HepG2 (cell line): ENCODE results near the gene SLC36A3. TPM values are rescaled to one million over a fixed set of nuclear protein-coding genes. Genes with fewer than 3 reads are reported as not detected.

Experiments
- ATAC-seq: fragments of 200-7000 bp; cut with Tn5 transposase; 3 replicates; pipeline ENCODE4 v1.9.1; 2020; ENCODE audit warnings: mild to moderate bottlenecking, moderate library complexity
- BruUV-seq: library from RNA; stranded (reverse); fragments of 400-500 nt; replicated peaks from 2 replicates; lab custom pipeline; 2021; lab: Mats Ljungman, UMichigan
- CTCF ChIA-PET: fragments of 300-600 bp; formaldehyde crosslinking; extraction: SDS; loops from one replicate; lab custom pipeline; 2021; ENCODE audit warnings: low total read pairs, inconsistent platforms, low intra/inter-chr PET ratio; lab: Yijun Ruan, JAX
- POLR2A ChIA-PET: fragments of 350-600 bp; sonication (Branson Sonifier 250); formaldehyde crosslinking; loops from one replicate; lab custom pipeline; 2020; ENCODE audit warnings: antibody characterized with exemption, inconsistent platforms; lab: Yijun Ruan, JAX
- DNase-seq: peaks from one replicate; pipeline ENCODE4 v3.0.0-alpha.2; 2015; ENCODE audit warnings: low spot score
- FAIRE-seq: peaks from 3 replicates; lab custom pipeline; 2011; peaks lifted over from hg19 to GRCh38; lab: Jason Lieb, UNC
- H2AFZ ChIP-seq: one replicate; pipeline ENCODE4 v1.6.1; 2011; ENCODE audit warnings: low read length, inconsistent platforms
- H3K27ac ChIP-seq: fragments of 300-600 bp; 3 replicates; pipeline ENCODE4 v1.8.0; 2011; ENCODE audit warnings: mixed run types, mild to moderate bottlenecking, mixed read lengths, low read length, inconsistent platforms; ENCODE audit not compliant: insufficient read depth; ENCODE audit errors: extremely low read length
- H3K27me3 ChIP-seq, 2 experiments: fragments of 200-600 bp in 1 of 2; 2 replicates in 1 of 2; 3 replicates in 1 of 2; pipeline versions ENCODE4 v1.6.0 to v1.8.0; 2011; ENCODE audit warnings: low read length in 2 of 2, mild to moderate bottlenecking in 2 of 2, moderate library complexity in 2 of 2, inconsistent platforms in 1 of 2; ENCODE audit not compliant: insufficient read depth in 2 of 2, control insufficient read depth in 1 of 2
- H3K36me3 ChIP-seq, 2 experiments: fragments of 200-600 bp in 1 of 2; replicated peaks in 1 of 2; 2 replicates in 1 of 2; 3 replicates in 1 of 2; pipeline versions ENCODE4 v1.5.1 to v1.8.0; 2011; ENCODE audit warnings: low read length in 2 of 2, inconsistent platforms in 1 of 2; ENCODE audit not compliant: insufficient read depth in 2 of 2, control insufficient read depth in 1 of 2
- H3K4me1 ChIP-seq: 2 replicates; pipeline ENCODE4 v1.5.1; 2012; ENCODE audit warnings: low read length, inconsistent platforms; ENCODE audit not compliant: insufficient read depth
- H3K4me2 ChIP-seq: 2 replicates; pipeline ENCODE4 v1.6.0; 2011; ENCODE audit warnings: low read depth, low read length, inconsistent platforms
- H3K4me3 ChIP-seq, 3 experiments: fragments of 200-600 bp in 1 of 3; sonication (generic), shearing (Covaris generic) in 1 of 3; replicated peaks in 1 of 3; 2 replicates each; pipeline ENCODE4 v1.5.1; 2011 to 2016; ENCODE audit warnings: low read length in 3 of 3, inconsistent platforms in 2 of 3, low read depth in 2 of 3, mild to moderate bottlenecking in 2 of 3, control low read depth in 1 of 3, mixed read lengths in 1 of 3; ENCODE audit not compliant: insufficient read depth in 1 of 3
- H3K79me2 ChIP-seq: one replicate; pipeline ENCODE4 v1.6.1; 2011; ENCODE audit warnings: low read length, inconsistent platforms; ENCODE audit not compliant: insufficient read depth
- H3K9ac ChIP-seq: 2 replicates; pipeline ENCODE4 v1.6.0; 2011; ENCODE audit warnings: mild to moderate bottlenecking, low read depth, low read length, inconsistent platforms; ENCODE audit not compliant: insufficient read depth
- H3K9me3 ChIP-seq: 2 replicates; pipeline ENCODE4 v1.5.1; 2012; ENCODE audit warnings: mild to moderate bottlenecking, low read length
- H4K20me1 ChIP-seq: 2 replicates; pipeline ENCODE4 v1.6.0; 2011; ENCODE audit warnings: inconsistent platforms, mild to moderate bottlenecking, low read length, moderate library complexity; ENCODE audit not compliant: insufficient read depth
- AGO2 ChIP-seq: fragments of 200-400 bp; formaldehyde crosslinking; optimal IDR thresholded peaks from 2 replicates; pipeline ENCODE3; 2017; ENCODE audit warnings: mild to moderate bottlenecking, low read depth, low read length, moderate library complexity
- ASH2L ChIP-seq: fragments of 300-600, 200-600 bp; sonication (generic); IDR thresholded peaks from 2 replicates; pipeline ENCODE4 v1.7.0; 2017; ENCODE audit warnings: low read depth, mild to moderate bottlenecking, moderate library complexity, mixed read lengths, low read length; ENCODE audit not compliant: insufficient read length
- DPF2 ChIP-seq: sonication (generic); formaldehyde crosslinking; IDR thresholded peaks from 2 replicates; pipeline ENCODE4 v1.4.0; 2020; ENCODE audit warnings: mild to moderate bottlenecking, low read depth, missing genetic modification reagents, borderline replicate concordance
- FOXM1 ChIP-seq: sonication (generic); formaldehyde crosslinking; IDR thresholded peaks from 2 replicates; pipeline ENCODE4 v1.5.0; 2020; ENCODE audit warnings: missing genetic modification reagents
- NR3C1 ChIP-seq: sonication (generic); formaldehyde crosslinking; IDR thresholded peaks from 2 replicates; pipeline ENCODE4 v1.4.0; 2020; ENCODE audit warnings: missing genetic modification reagents
- PTBP1 ChIP-seq: fragments of 200-400 bp; formaldehyde crosslinking; IDR thresholded peaks from 2 replicates; pipeline ENCODE4 v1.6.1; 2018; ENCODE audit warnings: low read length, low read depth; ENCODE audit not compliant: poor library complexity, severe bottlenecking
- RNF2 ChIP-seq: fragments of 450-650 bp; conservative IDR thresholded peaks from 2 replicates; pipeline ENCODE4 v1.6.1; 2016; ENCODE audit warnings: low read depth
- SALL1 ChIP-seq: sonication (generic); formaldehyde crosslinking; IDR thresholded peaks from 2 replicates; pipeline ENCODE4 v1.8.0; 2022; ENCODE audit warnings: mild to moderate bottlenecking, missing genetic modification reagents
- TP53 ChIP-seq: sonication (generic); formaldehyde crosslinking; conservative IDR thresholded peaks from 2 replicates; pipeline ENCODE4 v1.4.0; 2020; ENCODE audit warnings: missing genetic modification reagents
- ZFP36L1 ChIP-seq: sonication (generic); formaldehyde crosslinking; IDR thresholded peaks from 2 replicates; pipeline ENCODE4 v1.8.0; 2022; ENCODE audit warnings: mild to moderate bottlenecking, missing genetic modification reagents, moderate library complexity
- ZNF101 ChIP-seq: sonication (generic); formaldehyde crosslinking; IDR thresholded peaks from 2 replicates; pipeline ENCODE4 v1.4.0; 2020; ENCODE audit warnings: mild to moderate bottlenecking, low read depth, missing genetic modification reagents, borderline replicate concordance
- WGBS: methylation state at CpG from one replicate; pipeline ENCODE4 v1.1.6; 2017; ENCODE audit warnings: low lambda C conversion rate; 5-methylcytosine and 5-hydroxymethylcytosine counted together
- in situ Hi-C: cut with HindIII; loops from 2 replicates; pipeline ENCODE4 v1.10.0; 2017; ENCODE audit warnings: low pct_unique_long_range_greater_than_20kb; ENCODE audit not compliant: extremely low pct_ligation_motif_present
- intact Hi-C: fragments of 100-400 bp; cut with micrococcal nuclease; formaldehyde crosslinking; loops from one replicate; pipeline ENCODE4 v1.10.0; 2022; ENCODE audit not compliant: unreplicated experiment
- polyA plus RNA-seq, 8 experiments: library from polyadenylated mRNA; depleted of rRNA in 3 of 8; stranded (reverse) in 7 of 8; unstranded in 1 of 8; fragments of >200 nt; fragmentation: Illumina TruSeq in 4 of 8; extraction: Trizol in 4 of 8; gene quantifications; 2 replicates each; pipeline versions ENCODE4 v1.2.1 to v1.2.3, GENCODE V29; 2011 to 2016; ENCODE audit warnings: low read depth in 4 of 8, missing spikeins in 1 of 8, mixed read lengths in 1 of 8; ENCODE audit not compliant: insufficient read depth in 1 of 8
- total RNA-seq, 5 experiments: library from RNA; depleted of rRNA; stranded (reverse); fragments of >200 nt; fragmentation: Illumina TruSeq; extraction: Trizol; gene quantifications; 2 replicates each; pipeline ENCODE4 v1.2.3, GENCODE V29; 2016; ENCODE audit warnings: low read depth in 1 of 5
- TF ChIP-seq, protein P1 (sequence below): sonication (generic); formaldehyde crosslinking; IDR thresholded peaks from 2 replicates; pipeline ENCODE4 v1.4.0; 2020; ENCODE audit warnings: missing genetic modification reagents, borderline replicate concordance
- TF ChIP-seq, protein P2 (sequence below): sonication (generic); formaldehyde crosslinking; IDR thresholded peaks from 2 replicates; pipeline ENCODE4 v1.4.0; 2020; ENCODE audit warnings: missing genetic modification reagents; ENCODE audit errors: not compliant biosample characterization

The SLC36A3 gene
- total and polyA plus RNA-seq, 2 of the 13 experiments (the other 11 are each of a cell fraction or from before 2014, with no cell fraction given), result not detected

DNA sequence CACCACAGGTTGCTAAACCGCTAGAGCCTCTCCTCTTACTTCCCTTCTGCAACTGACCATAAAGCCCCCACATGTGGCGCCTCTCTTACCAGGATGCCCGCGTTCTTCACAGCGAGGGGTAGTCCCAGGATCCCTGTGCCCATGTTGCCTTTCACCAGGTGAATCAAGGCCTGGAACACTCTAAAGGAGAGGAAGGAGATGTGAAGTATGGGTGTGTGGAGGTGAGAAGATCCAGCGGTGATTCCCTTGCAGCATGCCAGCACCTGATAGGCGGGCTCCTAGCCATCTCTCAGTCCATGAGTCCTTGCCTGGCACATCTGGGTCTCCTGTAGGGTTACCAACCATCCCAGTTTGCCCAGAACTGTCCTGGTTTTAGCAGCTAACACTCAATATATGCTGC is 40.5 kb upstream of the SLC36A3 start:
- BruUV-seq, result no TSS peak

More for the DNA sequence above, 40.5 kb upstream of the SLC36A3 start:
- in situ Hi-C loops, result no loop called here
- POLR2A ChIA-PET, result no interaction called here
- H3K27ac ChIP-seq, result no peak overlapping the region
- peaks cover 8 to 53% of the 10 kb centered on the region in 2 experiments; a peak in 4 of 5 replicates for H3K27me3 ChIP-seq
- H3K4me2 ChIP-seq, result no peak overlapping the region
- CTCF ChIA-PET, result no interaction called here
- DNase-seq (no peak), FAIRE-seq (no peak), ATAC-seq (no peak)
- WGBS, result 54% methylated on average over 6 of the region's 7 CpGs
- H3K79me2 ChIP-seq, result no peaks in the 10 kb centered on the region
- H3K9ac ChIP-seq, result no peak overlapping the region
- no peaks in the 10 kb centered on the region for H3K36me3 ChIP-seq
- no peak overlapping the region for H2AFZ ChIP-seq
- TF ChIP-seq, protein P1, sequence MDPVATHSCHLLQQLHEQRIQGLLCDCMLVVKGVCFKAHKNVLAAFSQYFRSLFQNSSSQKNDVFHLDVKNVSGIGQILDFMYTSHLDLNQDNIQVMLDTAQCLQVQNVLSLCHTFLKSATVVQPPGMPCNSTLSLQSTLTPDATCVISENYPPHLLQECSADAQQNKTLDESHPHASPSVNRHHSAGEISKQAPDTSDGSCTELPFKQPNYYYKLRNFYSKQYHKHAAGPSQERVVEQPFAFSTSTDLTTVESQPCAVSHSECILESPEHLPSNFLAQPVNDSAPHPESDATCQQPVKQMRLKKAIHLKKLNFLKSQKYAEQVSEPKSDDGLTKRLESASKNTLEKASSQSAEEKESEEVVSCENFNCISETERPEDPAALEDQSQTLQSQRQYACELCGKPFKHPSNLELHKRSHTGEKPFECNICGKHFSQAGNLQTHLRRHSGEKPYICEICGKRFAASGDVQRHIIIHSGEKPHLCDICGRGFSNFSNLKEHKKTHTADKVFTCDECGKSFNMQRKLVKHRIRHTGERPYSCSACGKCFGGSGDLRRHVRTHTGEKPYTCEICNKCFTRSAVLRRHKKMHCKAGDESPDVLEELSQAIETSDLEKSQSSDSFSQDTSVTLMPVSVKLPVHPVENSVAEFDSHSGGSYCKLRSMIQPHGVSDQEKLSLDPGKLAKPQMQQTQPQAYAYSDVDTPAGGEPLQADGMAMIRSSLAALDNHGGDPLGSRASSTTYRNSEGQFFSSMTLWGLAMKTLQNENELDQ (CRISPR knock-in tag), result no peak
- TF ChIP-seq ASH2L (no peak), NR3C1 (CRISPR knock-in tag) (no peak), SALL1 (CRISPR knock-in tag) (no peak), RNF2 (no peak), PTBP1 (no peak), ZNF101 (no peak), DPF2 (CRISPR knock-in tag) (no peak), AGO2 (no peak), TP53 (CRISPR knock-in tag) (no peak), ZFP36L1 (CRISPR knock-in tag) (no peak), FOXM1 (CRISPR knock-in tag) (no peak)
- TF ChIP-seq, protein P2, sequence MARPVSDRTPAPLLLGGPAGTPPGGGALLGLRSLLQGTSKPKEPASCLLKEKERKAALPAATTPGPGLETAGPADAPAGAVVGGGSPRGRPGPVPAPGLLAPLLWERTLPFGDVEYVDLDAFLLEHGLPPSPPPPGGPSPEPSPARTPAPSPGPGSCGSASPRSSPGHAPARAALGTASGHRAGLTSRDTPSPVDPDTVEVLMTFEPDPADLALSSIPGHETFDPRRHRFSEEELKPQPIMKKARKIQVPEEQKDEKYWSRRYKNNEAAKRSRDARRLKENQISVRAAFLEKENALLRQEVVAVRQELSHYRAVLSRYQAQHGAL, result no peak
- no peaks in the 10 kb centered on the region for H3K9me3 ChIP-seq
- H3K4me3 ChIP-seq, result no peak overlapping the region
- H3K4me1 ChIP-seq, result no peaks in the 10 kb centered on the region
- intact Hi-C loops, result no loop called here
- H4K20me1 ChIP-seq, result no peaks in the 10 kb centered on the region
